HepG2 (cell line): ENCODE data around the gene ZNF883. TPM values are rescaled to one million over a fixed set of nuclear protein-coding genes. Genes with fewer than 3 reads are reported as not detected.

Experiments used
- DPF2 ChIP-seq: sonication (generic); formaldehyde crosslinking; IDR thresholded peaks from 2 replicates; pipeline ENCODE4 v1.4.0; 2020; ENCODE audit warnings: mild to moderate bottlenecking, low read depth, missing genetic modification reagents, borderline replicate concordance
- FOXC1 ChIP-seq: sonication (generic); formaldehyde crosslinking; IDR thresholded peaks from 2 replicates; pipeline ENCODE4 v1.8.0; 2022; ENCODE audit warnings: mild to moderate bottlenecking, missing genetic modification reagents, borderline replicate concordance
- HNF1A ChIP-seq, 2 experiments: sonication (generic) in 1 of 2; formaldehyde crosslinking in 1 of 2; IDR thresholded peaks; 2 replicates each; pipeline versions ENCODE4 v1.4.0 to v1.6.1; 2016 to 2020; ENCODE audit warnings: borderline replicate concordance in 1 of 2, low read depth in 1 of 2, mild to moderate bottlenecking in 1 of 2, missing genetic modification reagents in 1 of 2
- HOXA9 ChIP-seq: sonication (generic); formaldehyde crosslinking; IDR thresholded peaks from 2 replicates; pipeline ENCODE4 v1.8.1; 2022; ENCODE audit warnings: missing genetic modification reagents, mild to moderate bottlenecking, moderate library complexity, borderline replicate concordance
- HOXD1 ChIP-seq: sonication (generic); formaldehyde crosslinking; IDR thresholded peaks from 2 replicates; pipeline ENCODE4 v1.5.0; 2020; ENCODE audit warnings: missing genetic modification reagents
- MAX ChIP-seq: IDR thresholded peaks from 2 replicates; pipeline ENCODE4 v1.6.1; 2012; ENCODE audit warnings: inconsistent platforms
- MIXL1 ChIP-seq: IDR thresholded peaks from 2 replicates; pipeline ENCODE4 v1.6.1; 2016
- RXRA ChIP-seq: sonication (generic); formaldehyde crosslinking; IDR thresholded peaks from 2 replicates; pipeline ENCODE4 v1.5.1; 2020; ENCODE audit warnings: missing genetic modification reagents
- SMAD9 ChIP-seq: sonication (generic); formaldehyde crosslinking; IDR thresholded peaks from 2 replicates; pipeline ENCODE4 v1.5.1; 2020; ENCODE audit warnings: mild to moderate bottlenecking, missing genetic modification reagents
- ZNF333 ChIP-seq: sonication (generic); formaldehyde crosslinking; IDR thresholded peaks from 2 replicates; pipeline ENCODE4 v1.4.0; 2020; ENCODE audit warnings: mild to moderate bottlenecking, missing genetic modification reagents, borderline replicate concordance
- ZNF574 ChIP-seq: sonication (generic); formaldehyde crosslinking; IDR thresholded peaks from 2 replicates; pipeline ENCODE4 v1.4.0; 2020; ENCODE audit warnings: missing genetic modification reagents
- ZNF788 ChIP-seq: sonication (generic); formaldehyde crosslinking; IDR thresholded peaks from 2 replicates; pipeline ENCODE4 v1.5.0; 2020; ENCODE audit warnings: mild to moderate bottlenecking, missing genetic modification reagents, borderline replicate concordance
- ZNF792 ChIP-seq: IDR thresholded peaks from 2 replicates; pipeline ENCODE4 v1.6.1; 2016
- polyA plus RNA-seq, 8 experiments: library from polyadenylated mRNA; depleted of rRNA in 3 of 8; stranded (reverse) in 7 of 8; unstranded in 1 of 8; fragments of >200 nt; fragmentation: Illumina TruSeq in 4 of 8; extraction: Trizol in 4 of 8; gene quantifications; 2 replicates each; pipeline versions ENCODE4 v1.2.1 to v1.2.3, GENCODE V29; 2011 to 2016; ENCODE audit warnings: low read depth in 4 of 8, missing spikeins in 1 of 8, mixed read lengths in 1 of 8; ENCODE audit not compliant: insufficient read depth in 1 of 8
- total RNA-seq, 5 experiments: library from RNA; depleted of rRNA; stranded (reverse); fragments of >200 nt; fragmentation: Illumina TruSeq; extraction: Trizol; gene quantifications; 2 replicates each; pipeline ENCODE4 v1.2.3, GENCODE V29; 2016; ENCODE audit warnings: low read depth in 1 of 5
- TF ChIP-seq, protein P1 (sequence below): sonication (generic); formaldehyde crosslinking; IDR thresholded peaks from 2 replicates; pipeline ENCODE4 v1.5.0; 2020; ENCODE audit warnings: missing genetic modification reagents, mild to moderate bottlenecking, borderline replicate concordance
- TF ChIP-seq, protein P2 (sequence below): sonication (generic); formaldehyde crosslinking; IDR thresholded peaks from 2 replicates; pipeline ENCODE4; 2020; ENCODE audit warnings: missing genetic modification reagents, mild to moderate bottlenecking, borderline replicate concordance

Gene ZNF883
- total and polyA plus RNA-seq, 2 of the 13 experiments (the other 11 are each of a cell fraction or from before 2014, with no cell fraction given) = 5.3 to 10.0 TPM

DNA sequence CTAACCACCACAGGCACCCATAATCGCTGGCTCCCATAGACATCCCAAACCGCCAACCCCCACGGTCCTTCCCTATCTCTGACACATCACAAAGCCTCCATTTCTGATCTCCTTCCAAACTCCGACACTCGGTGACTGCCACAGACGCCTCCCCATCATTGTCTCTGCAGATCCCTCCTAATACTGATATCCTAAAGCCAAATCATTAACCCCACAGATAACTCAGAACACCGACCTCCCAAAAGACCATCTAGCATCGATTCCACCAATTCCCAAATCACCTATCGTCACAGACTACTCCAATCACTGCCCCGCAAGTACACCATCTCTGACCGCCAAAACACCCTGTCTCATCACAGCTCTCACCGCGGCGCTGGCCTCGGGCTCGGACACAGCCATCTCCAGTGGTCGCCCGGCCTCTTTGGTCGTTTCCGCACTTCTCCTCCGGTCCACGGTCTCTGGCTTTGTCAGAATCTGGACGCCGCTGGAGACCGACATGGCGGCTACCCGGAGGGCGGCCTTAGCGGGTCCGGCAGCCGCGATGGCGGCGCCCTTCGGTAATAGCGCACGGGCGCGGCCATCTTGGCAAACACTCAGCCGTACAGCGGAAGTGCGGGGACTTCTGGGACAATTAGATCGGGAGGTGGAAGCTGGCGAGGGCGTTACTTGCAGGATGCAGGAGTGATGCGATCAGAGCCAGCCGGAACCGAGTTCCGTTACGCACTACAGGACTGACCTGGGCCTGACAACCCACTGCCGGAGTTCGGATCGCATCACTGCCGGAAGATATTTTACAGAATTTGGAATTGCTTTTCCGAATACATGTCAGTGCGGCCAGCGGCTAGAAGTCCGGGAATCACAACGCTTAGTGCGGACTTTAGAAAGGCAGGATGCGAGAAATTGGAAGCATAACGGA, 44.5 kb upstream of the ZNF883 start, which contains the start of gene ZFP37 (continued):
- TF ChIP-seq, protein P1, sequence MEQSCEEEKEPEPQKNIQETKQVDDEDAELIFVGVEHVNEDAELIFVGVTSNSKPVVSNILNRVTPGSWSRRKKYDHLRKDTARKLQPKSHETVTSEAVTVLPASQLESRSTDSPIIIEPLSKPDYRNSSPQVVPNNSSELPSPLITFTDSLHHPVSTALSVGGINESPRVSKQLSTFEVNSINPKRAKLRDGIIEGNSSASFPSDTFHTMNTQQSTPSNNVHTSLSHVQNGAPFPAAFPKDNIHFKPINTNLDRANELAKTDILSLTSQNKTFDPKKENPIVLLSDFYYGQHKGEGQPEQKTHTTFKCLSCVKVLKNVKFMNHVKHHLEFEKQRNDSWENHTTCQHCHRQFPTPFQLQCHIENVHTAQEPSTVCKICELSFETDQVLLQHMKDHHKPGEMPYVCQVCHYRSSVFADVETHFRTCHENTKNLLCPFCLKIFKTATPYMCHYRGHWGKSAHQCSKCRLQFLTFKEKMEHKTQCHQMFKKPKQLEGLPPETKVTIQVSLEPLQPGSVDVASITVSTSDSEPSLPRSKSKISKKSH (CRISPR knock-in tag) = 0 out of 2 replicates have a peak, but pooled peaks have one; percentile 63
- TF ChIP-seq HOXA9 (CRISPR knock-in tag) (0 out of 2 replicates have a peak, but pooled peaks have one; percentile 54), MAX (peak; percentile 37; the same call in 1 of the 2 replicates), MIXL1 (peak; percentile 62; the same call in 1 of the 2 replicates), RXRA (CRISPR knock-in tag) (0 out of 2 replicates have a peak, but pooled peaks have one; percentile 21), DPF2 (no peak), HNF1A (IDR thresholded peaks at IDR 0.05; ENCODE audit: low read depth) (no peak), HNF1A (CRISPR knock-in tag; IDR thresholded peaks at IDR 0.05; ENCODE audit: borderline replicate concordance) (peak; percentile 56; the same call in 1 of the 2 replicates), ZNF574 (peak; percentile 94), SMAD9 (CRISPR knock-in tag) (no peak), HOXD1 (CRISPR knock-in tag) (no peak), FOXC1 (peak; percentile 30; the same call in 1 of the 2 replicates), ZNF333 (CRISPR knock-in tag) (no peak), ZNF788 (peak; percentile 76; the same call in 1 of the 2 replicates), ZNF792 (CRISPR knock-in tag) (peak; percentile 15; the same call in 1 of the 2 replicates)
- TF ChIP-seq, protein P2, sequence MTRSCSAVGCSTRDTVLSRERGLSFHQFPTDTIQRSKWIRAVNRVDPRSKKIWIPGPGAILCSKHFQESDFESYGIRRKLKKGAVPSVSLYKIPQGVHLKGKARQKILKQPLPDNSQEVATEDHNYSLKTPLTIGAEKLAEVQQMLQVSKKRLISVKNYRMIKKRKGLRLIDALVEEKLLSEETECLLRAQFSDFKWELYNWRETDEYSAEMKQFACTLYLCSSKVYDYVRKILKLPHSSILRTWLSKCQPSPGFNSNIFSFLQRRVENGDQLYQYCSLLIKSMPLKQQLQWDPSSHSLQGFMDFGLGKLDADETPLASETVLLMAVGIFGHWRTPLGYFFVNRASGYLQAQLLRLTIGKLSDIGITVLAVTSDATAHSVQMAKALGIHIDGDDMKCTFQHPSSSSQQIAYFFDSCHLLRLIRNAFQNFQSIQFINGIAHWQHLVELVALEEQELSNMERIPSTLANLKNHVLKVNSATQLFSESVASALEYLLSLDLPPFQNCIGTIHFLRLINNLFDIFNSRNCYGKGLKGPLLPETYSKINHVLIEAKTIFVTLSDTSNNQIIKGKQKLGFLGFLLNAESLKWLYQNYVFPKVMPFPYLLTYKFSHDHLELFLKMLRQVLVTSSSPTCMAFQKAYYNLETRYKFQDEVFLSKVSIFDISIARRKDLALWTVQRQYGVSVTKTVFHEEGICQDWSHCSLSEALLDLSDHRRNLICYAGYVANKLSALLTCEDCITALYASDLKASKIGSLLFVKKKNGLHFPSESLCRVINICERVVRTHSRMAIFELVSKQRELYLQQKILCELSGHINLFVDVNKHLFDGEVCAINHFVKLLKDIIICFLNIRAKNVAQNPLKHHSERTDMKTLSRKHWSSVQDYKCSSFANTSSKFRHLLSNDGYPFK = peak; percentile 89
